GM19463 (cell line): ENCODE data around the gene RIPK4.
"Not testable (repeated sequence)": the region's sequence is repeated elsewhere in the genome, so short reads cannot be mapped to it uniquely, and the experiment has no call there.

Experiments
- ATAC-seq: cut with Tn5 transposase; IDR thresholded peaks from one replicate; pipeline ENCODE4 v1.9.1; 2021; ENCODE audit warnings: mild to moderate bottlenecking, moderate library complexity; ENCODE audit not compliant: unreplicated experiment

Gene RIPK4

GRCh38 chr21:41796476-41797080, 29.7 kb upstream of the RIPK4 start:
- no peak for ATAC-seq

- ATAC-seq: no peak
Measured at GRCh38 chr21:41795726-41796125, 28.9 kb upstream of the RIPK4 start.

- no peak for ATAC-seq
Measured at GRCh38 chr21:41794600-41794999, 27.7 kb upstream of the RIPK4 start.

DNA sequence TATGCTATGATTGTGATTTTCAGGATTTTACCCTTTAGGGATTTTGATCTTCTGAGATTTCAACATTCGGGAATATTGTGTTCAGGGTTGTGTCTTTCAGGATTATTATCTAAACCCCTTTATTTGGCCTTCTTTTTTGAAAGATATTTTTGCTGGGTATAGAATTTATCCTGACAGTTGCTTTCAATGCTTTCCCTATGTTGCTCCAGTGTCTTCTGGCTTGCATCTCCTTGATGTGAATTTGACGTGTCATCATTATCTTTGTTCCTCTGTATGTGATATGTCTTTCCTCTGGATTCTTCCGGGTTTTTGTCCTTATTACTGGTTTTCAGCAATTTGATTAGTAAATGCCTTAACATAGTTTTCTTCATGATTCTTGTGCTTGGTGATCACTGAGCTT, 25.9 kb upstream of the RIPK4 start:
- ATAC-seq: no peak

DNA sequence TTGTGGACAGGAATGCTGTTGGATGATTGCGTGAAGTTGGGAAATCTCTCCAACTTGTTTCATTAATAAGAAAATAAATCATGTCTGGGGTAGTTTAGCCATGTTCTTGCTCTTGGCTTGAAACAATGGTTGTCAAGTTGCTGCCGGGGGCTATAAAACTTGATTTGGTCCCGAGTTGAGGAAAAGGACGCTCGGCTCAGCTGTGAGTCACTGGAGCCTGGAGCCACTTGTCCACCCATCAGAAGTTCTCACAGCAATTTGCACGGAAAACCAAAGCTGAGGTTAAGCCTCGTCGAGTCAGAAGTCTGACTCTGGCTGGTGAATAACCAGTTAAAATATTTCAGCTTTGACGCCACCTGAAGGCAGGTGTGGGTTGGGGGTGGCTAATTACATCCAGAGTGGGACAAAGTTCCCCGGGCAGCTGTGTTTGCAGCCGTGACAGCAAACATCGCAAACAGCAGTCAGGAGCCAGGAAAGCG, 19.7 kb upstream of the RIPK4 start:
- ATAC-seq: no peak

- ATAC-seq: not testable (repeated sequence)
Measured at GRCh38 chr21:41785262-41785661, 18.4 kb upstream of the RIPK4 start.

DNA sequence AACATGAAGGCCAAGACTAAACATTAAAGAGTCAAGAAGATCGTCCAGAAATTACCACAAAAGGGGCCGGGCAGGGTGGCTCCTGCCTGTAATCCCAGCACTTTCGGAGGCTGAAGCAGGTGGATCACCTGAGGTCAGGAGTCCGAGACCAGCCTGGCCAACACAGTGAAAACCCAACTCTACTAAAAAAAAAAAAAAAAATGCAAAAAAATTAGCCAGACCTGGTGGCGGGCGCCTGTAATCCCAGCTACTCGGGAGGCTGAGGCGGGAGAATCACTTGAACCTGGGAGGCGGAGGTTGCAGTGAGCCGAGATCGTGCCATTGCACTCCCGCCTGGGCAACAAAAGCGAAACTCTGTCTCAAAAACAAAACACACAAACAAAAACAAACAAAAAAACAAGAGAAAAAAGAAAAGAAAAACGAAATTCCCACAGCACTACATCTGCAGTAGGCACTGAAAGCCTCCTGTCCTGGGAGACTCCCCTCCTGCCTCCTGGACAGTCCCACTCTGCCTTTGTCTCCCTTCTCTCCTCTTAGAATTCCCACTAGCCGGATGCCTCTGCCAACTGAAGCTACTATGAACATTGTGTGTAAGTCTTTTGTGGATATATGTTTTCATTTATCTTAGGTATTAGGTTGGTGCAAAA, 17.7 kb upstream of the RIPK4 start:
- ATAC-seq: no peak

- no peak for ATAC-seq
Measured at GRCh38 chr21:41783476-41784180, 16.8 kb upstream of the RIPK4 start.

- no peak for ATAC-seq
Measured at GRCh38 chr21:41781050-41781410, 14.2 kb upstream of the RIPK4 start.

DNA sequence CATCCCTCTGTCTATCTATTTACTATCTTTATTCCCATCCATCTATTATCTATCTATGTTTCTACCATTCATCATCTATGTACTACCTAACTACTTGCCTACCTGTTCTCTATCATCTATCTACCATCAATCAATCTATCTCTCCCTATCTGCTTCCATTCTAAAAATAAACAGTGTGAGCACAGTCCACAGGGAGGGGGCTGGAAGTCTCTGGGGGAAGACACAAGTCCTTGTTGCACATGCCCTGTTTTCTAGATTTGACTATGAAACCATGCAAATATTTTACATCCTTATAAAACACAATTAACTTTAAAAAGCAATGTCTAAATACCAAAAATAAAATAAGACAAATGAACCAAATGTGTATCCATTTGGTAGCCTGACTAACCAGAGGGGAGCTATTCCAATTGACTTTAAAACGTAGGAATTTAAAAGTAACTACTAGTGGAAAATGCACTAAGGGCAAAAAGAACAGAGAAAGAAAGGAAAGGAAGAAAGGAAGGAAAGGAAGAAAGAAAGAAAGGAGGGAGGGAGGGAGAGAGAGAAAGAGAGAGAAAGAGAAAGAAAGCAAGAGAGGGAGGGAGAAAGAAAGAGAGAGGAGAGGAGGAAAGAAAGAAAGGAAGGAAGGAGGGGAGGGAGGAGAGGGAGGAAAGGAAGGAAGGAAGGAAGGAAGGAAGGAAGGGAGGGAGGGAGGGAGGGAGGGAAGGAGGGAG, 13.6 kb upstream of the RIPK4 start:
- ATAC-seq: no peak

GRCh38 chr21:41779659-41780058, 12.8 kb upstream of the RIPK4 start:
- no peak for ATAC-seq

GRCh38 chr21:41778930-41779600, 12.2 kb upstream of the RIPK4 start:
- ATAC-seq: no peak

DNA sequence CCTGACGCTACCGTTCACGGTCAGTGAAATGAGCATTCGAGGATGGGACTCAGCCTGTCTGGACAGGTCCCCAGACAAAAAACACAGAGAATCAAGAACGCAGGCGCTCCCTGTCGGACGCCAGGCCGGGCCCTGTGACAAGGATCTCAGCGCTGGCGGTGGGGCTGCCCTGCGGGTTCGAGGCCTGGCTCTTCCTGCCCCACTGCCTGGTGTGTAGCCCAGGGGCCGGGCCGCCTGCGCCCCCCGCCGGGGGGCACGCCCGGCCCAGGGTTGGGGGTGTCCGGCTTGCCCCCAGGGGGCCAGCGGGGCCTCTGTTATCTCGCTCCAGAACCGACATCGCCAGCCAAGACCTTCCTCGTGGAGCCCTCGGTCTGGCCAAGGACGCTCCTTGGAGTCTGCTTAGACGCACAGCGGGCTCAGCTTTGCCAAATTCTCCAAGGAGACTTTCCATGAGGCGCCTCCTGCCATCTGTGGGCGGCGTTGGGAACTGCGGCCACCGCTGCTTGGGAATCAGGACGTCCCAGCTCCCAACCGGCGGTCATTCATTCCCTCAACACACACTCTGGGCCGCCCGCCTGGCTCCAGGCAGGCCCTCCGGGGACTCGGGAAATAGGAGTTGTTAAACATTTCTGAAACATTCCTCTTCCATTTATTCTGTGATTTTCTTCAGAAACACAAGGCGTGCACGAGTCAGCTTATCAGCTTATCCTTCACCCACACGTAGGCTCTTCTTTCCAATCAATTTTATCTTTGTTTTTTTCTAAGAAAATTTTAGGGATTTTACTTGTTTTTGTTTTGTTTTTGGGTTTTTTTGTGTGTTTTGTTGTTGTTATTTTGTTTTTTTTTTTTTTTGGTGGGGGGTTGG, 11.3 kb upstream of the RIPK4 start:
- no peak for ATAC-seq

DNA sequence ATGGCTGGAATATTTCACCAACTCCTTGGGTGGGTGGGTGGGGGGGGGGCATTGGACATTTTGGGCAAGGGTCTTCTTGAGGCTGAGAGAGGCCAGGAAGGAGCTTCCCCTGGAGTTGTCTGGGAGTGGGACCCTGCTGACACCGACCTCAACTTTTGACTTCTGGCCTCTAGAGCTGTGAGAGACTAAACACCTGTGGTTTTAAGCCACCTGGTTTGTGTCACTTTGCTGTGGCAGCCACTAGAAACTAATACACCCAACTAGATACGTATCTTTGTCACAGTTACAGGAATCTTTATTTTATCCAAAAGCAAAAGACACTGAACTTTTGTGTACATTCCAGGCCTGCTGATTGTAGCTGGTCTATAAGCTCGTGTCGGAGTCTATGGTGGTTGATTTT, 9.9 kb upstream of the RIPK4 start:
- ATAC-seq: no peak

GRCh38 chr21:41775149-41775472, 8.3 kb upstream of the RIPK4 start:
- ATAC-seq: no peak

GRCh38 chr21:41774467-41775148, 7.8 kb upstream of the RIPK4 start:
- no peak for ATAC-seq

- no peak for ATAC-seq
Measured at GRCh38 chr21:41772351-41773080, 5.7 kb upstream of the RIPK4 start.

DNA sequence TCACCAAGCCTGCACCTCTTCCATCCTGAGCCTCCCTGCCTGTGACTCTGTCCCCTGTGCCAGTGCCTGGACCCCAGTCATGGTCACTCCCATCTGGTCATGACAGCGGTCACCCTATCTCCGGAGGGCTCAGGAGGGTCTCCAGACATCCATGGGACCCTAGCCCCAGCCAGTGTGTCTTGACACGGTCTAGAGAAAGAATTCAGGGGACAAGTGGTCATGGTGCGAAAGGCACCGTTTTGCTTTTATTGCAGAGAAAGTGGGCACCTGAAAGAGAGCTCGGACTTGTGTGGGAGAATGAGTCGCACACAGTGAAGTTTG, 4.7 kb upstream of the RIPK4 start:
- ATAC-seq: no peak

- ATAC-seq: no peak
Measured at GRCh38 chr21:41770901-41771624, 4.2 kb upstream of the RIPK4 start.
